H1 (cell line): ENCODE data around the gene LHFPL3. TPM values are rescaled to one million over a fixed set of nuclear protein-coding genes. Genes with fewer than 3 reads are reported as not detected.

Experiments
- TAF7 ChIP-seq: optimal IDR thresholded peaks from 2 replicates; pipeline ENCODE3; 2011; ENCODE audit warnings: low read depth, mild to moderate bottlenecking, inconsistent platforms, low read length, moderate library complexity, borderline replicate concordance
- polyA plus RNA-seq, 7 experiments: library from polyadenylated mRNA; depleted of rRNA in 3 of 7; stranded (reverse) in 5 of 7; unstranded in 2 of 7; fragments of >200 nt in 5 of 7; fragments of 200-250 nt in 2 of 7; gene quantifications; 1 replicate in 5 of 7; 2 replicates in 1 of 7; 4 replicates in 1 of 7; pipeline versions ENCODE4 v1.2.1 to v1.2.3, GENCODE V29; 2011 to 2013; ENCODE audit warnings: missing spikeins in 2 of 7, mixed read lengths in 2 of 7
- total RNA-seq: library from RNA; stranded (reverse); fragmentation: NEBNext Ultra II Directional; extraction: Animal tissue kit (Norgen Biotek cat#: 25700); gene quantifications from 2 replicates; pipeline ENCODE4 v1.2.1, GENCODE V29; 2021

LHFPL3 gene
- total and polyA plus RNA-seq, 2 of the 8 experiments (the other 6 are each of a cell fraction or from before 2014, with no cell fraction given): 0.24 to 0.50 TPM

- TF ChIP-seq TAF7: no peak
Observed at GRCh38 chr7:104921596-104921995, 593.2 kb downstream of the LHFPL3 start (continued).
